ENCODE results near the gene SYT11. TPM values are rescaled to one million over a fixed set of nuclear protein-coding genes. Genes with fewer than 3 reads are reported as not detected.

The SYT11 gene
- total RNA-seq, 1 experiment from 2014 or later, result 6.9 TPM

GRCh38 chr1:155850345-155850744 lies 9.0 kb upstream of the SYT11 start:
- DNase-seq (ENCODE audit: low read depth in 1 of 2, low spot score in 2 of 2), result no peak
- no peak overlapping the region for H3K4me3 ChIP-seq
- no peaks in the 10 kb centered on the region for H3K9me3 ChIP-seq (replicated peaks)

GRCh38 chr1:155856257-155856974 lies 3.0 kb upstream of the SYT11 start:
- H3K4me1 ChIP-seq (replicated peaks), result peaks cover 18% of the 10 kb centered on the region
- H3K36me3 ChIP-seq, result peaks cover 43% of the 10 kb centered on the region
- peak overlapping the region; percentile 72 for H3K4me3 ChIP-seq
- DNase-seq (ENCODE audit: low read depth in 1 of 2, low spot score in 2 of 2), result no peak
- no peaks in the 10 kb centered on the region for H3K27me3 ChIP-seq (replicated peaks)
- no peaks in the 10 kb centered on the region for H3K9me3 ChIP-seq (replicated peaks)
- H3K27ac ChIP-seq, result peak overlapping the region; percentile 64

More at GRCh38 chr1:155850345-155850744, 9.0 kb upstream of the SYT11 start:
- Histone ChIP-seq H3K27me3 (replicated peaks) (no peaks in the 10 kb centered on the region), H3K4me1 (replicated peaks) (no peaks in the 10 kb centered on the region), H3K36me3 (peaks cover 79% of the 10 kb centered on the region), H3K27ac (no peak overlapping the region)

DNA sequence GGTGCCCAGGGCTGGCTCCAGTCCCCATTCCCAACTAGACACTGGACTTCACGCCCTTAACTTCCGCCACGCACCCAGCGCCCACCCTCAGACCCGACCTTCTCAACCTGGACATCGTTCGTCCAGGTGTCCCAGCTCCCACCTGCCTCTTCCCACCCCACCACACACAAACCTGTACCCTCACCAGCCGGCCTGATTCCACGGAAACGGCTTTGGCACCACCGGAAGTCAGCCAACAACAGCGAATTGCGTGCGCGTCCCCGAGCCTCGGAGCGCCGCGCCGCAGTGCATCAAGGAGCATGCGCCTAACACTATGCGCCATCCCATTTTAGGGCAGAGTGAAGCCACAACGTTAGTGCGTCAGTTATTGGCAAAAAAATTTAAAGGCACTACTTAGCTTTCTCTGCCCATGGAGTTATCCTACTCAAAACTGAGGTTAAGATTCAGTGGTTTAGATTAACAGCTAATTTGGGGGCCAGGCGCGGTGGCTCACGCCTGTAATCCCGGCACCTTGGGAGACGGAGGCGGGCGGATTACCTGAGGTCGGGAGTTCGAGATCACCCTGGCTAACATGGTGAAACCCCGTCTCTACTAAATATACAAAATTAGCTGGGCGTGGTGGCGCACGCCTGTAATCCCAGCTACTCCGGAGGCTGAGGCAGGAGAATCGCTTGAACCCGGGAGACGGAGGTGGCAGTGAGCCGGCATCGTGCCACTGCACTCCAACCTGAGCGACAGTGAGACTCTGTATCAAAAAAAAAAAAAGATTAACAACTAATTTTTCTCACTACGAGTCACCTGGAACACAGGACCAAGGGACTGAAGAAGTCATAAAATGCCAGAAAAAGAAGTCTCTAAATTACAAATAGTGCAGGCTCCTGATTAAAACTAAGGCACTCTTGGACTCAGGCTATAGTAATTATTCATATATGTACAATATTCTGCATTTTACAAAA lies 2.1 kb upstream of the SYT11 start, which contains the start of gene GON4L:
TSS of gene GON4L (minus strand) at position 240 of the 956 bp plus-strand sequence. CDS start 3,434 bp downstream, outside the sequence.
- Histone ChIP-seq H3K4me3 (peak within 1 kb of the TSS; percentile 72), H3K36me3 (peaks cover 36% of the 10 kb centered on the region), H3K27ac (peak within 1 kb of the TSS; percentile 64), H3K4me1 (replicated peaks) (peaks cover 18% of the 10 kb centered on the region), H3K27me3 (replicated peaks) (no peaks in the 10 kb centered on the region), H3K9me3 (replicated peaks) (no peaks in the 10 kb centered on the region)
- peak; percentile 84 to 89 for DNase-seq (ENCODE audit: low read depth in 1 of 2, low spot score in 2 of 2)

DNA sequence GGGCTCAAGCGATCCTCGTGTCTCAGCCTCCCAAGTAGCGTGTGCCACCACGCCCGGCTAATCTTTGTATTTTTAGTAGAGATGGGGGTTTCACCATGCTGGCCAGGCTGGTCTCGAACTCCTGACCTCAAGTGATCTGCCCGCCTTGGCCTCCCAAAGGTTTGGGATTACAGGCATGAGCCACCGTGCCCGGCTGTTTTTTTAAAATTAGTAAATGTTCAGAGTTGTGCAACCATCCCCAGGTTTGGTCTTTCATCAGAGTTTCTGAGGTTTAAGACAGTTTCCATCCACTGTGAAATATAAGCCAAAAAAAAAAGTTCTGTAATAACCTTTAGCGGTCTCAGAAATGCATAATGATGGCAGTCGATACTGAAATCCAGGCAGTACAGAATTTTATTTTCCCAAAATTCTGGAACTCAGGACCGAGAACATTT lies 550 bp upstream of the SYT11 start:
- DNase-seq (ENCODE audit: low read depth in 1 of 2, low spot score in 2 of 2), result no peak
- Histone ChIP-seq H3K4me1 (replicated peaks) (peaks cover 18% of the 10 kb centered on the region), H3K27ac (no peak overlapping the region)

GRCh38 chr1:155859881-155860871 lies 809 bp downstream of the SYT11 start:
- Histone ChIP-seq H3K27me3 (replicated peaks) (no peaks in the 10 kb centered on the region), H3K4me1 (replicated peaks) (peaks cover 18% of the 10 kb centered on the region), H3K27ac (peak overlapping the region; percentile 35), H3K9me3 (replicated peaks) (no peaks in the 10 kb centered on the region), H3K36me3 (peaks cover 7% of the 10 kb centered on the region), H3K4me3 (peak overlapping the region; percentile 31)
- DNase-seq (ENCODE audit: low read depth in 1 of 2, low spot score in 2 of 2), result peak; percentile 53 to 69

More for the DNA sequence above, 550 bp upstream of the SYT11 start:
- Histone ChIP-seq H3K4me3 (peak overlapping the region; percentile 31), H3K9me3 (replicated peaks) (no peaks in the 10 kb centered on the region), H3K36me3 (peaks cover 21% of the 10 kb centered on the region), H3K27me3 (replicated peaks) (no peaks in the 10 kb centered on the region)

GRCh38 chr1:155860970-155861510 lies 1.7 kb downstream of the SYT11 start:
- Histone ChIP-seq H3K4me3 (no peak overlapping the region), H3K36me3 (peaks cover 3% of the 10 kb centered on the region; the same call in 1 of the 2 replicates), H3K4me1 (replicated peaks) (peaks cover 18% of the 10 kb centered on the region), H3K27ac (peak overlapping the region; percentile 35), H3K27me3 (replicated peaks) (no peaks in the 10 kb centered on the region), H3K9me3 (replicated peaks) (no peaks in the 10 kb centered on the region)
- no peak for DNase-seq (ENCODE audit: low read depth in 1 of 2, low spot score in 2 of 2)

DNA sequence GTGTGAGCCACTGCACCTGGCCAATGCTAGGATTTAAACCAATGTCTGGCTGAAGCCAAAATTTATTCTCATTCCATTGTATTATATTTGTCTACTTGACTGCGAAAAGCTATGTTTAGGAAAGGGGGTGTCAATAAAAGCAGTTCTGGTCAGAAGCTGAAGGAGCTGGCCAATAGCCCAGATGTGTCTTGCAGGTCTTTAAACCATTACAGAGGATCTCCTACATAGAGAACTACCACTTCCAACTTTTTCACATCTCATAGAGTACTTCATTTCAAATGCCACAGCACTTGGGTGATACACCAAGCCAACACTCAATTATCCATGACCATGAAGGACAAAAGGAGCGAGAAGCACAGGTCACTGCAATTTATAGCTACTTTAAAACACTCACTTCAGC lies 2.5 kb downstream of the SYT11 start:
- H3K4me1 ChIP-seq (replicated peaks), result peaks cover 18% of the 10 kb centered on the region
- DNase-seq (ENCODE audit: low read depth in 1 of 2, low spot score in 2 of 2), result no peak
- H3K9me3 ChIP-seq (replicated peaks), result no peaks in the 10 kb centered on the region
- H3K36me3 ChIP-seq, result peaks cover 1% of the 10 kb centered on the region; the same call in 1 of the 2 replicates
- H3K27me3 ChIP-seq (replicated peaks), result no peaks in the 10 kb centered on the region
- no peak overlapping the region for H3K27ac ChIP-seq
- H3K4me3 ChIP-seq, result no peak overlapping the region

DNA sequence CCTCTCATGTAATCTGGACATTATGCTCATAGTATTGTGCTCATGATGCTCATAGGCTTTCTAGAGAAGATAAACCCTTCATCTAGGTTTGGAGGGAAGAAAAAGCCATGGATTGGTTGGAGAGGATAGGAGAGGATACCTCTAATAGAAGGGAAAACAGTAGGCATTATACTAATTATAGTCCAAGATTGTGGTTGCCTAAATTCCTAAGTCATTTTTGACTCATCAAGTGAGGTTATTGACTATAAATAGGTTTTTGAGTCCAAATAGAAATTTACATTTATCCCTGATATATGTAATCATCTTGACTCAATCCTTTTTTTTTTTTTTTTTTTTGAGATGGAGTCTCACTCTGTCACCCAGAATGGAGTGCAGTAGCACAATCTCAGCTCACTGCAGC lies 5.0 kb downstream of the SYT11 start:
- Histone ChIP-seq H3K36me3 (no peaks in the 10 kb centered on the region), H3K27ac (no peak overlapping the region), H3K4me3 (no peak overlapping the region), H3K9me3 (replicated peaks) (no peaks in the 10 kb centered on the region), H3K27me3 (replicated peaks) (no peaks in the 10 kb centered on the region), H3K4me1 (replicated peaks) (peaks cover 15% of the 10 kb centered on the region)
- no peak for DNase-seq (ENCODE audit: low read depth in 1 of 2, low spot score in 2 of 2)

DNA sequence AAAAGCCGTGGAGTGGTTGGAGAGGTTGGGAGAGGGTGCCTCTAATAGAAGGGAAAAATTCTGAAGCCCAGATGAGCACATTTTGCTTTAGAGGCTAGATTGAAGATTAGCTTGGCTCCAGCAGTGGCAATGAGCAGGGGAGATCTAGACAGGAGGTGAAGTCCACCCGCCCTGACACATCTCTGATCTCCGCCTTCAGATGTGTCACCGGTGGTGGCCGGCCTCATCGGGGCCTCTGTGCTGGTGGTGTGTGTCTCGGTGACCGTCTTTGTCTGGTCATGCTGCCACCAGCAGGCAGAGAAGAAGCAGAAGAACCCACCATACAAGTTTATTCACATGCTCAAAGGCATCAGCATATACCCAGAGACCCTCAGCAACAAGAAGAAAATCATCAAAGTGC lies 8.4 kb downstream of the SYT11 start:
- no peaks in the 10 kb centered on the region for H3K27me3 ChIP-seq (replicated peaks)
- no peaks in the 10 kb centered on the region for H3K9me3 ChIP-seq (replicated peaks)
- H3K4me3 ChIP-seq, result no peak overlapping the region
- H3K27ac ChIP-seq, result no peak overlapping the region
- no peaks in the 10 kb centered on the region for H3K36me3 ChIP-seq
- DNase-seq (ENCODE audit: low read depth in 1 of 2, low spot score in 2 of 2), result no peak
- no peaks in the 10 kb centered on the region for H3K4me1 ChIP-seq (replicated peaks)

DNA sequence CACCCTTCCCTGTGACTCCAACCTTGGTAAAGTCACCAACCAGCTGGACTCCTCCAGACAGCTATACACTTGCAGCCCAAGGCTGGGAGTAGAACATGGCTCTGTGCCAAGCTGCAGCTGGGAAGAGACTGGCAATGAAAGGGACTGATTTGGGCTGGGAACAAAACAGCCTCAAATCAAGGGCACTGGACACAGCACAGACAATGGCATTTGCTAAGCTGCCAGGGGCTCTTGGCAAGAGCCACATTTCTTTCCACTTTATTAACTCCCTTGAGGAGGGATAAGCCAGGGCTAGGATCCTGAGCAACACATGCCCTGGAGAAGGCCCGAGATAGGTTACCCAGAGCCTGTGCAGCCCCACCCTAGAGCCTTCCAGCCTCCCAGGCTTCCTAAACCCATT lies 12.0 kb downstream of the SYT11 start:
- no peak for DNase-seq (ENCODE audit: low read depth in 1 of 2, low spot score in 2 of 2)
- H3K4me1 ChIP-seq (replicated peaks), result no peaks in the 10 kb centered on the region
- no peaks in the 10 kb centered on the region for H3K27me3 ChIP-seq (replicated peaks)
- no peaks in the 10 kb centered on the region for H3K36me3 ChIP-seq
- H3K9me3 ChIP-seq (replicated peaks), result no peaks in the 10 kb centered on the region
- H3K4me3 ChIP-seq, result no peak overlapping the region
- H3K27ac ChIP-seq, result no peak overlapping the region

DNA sequence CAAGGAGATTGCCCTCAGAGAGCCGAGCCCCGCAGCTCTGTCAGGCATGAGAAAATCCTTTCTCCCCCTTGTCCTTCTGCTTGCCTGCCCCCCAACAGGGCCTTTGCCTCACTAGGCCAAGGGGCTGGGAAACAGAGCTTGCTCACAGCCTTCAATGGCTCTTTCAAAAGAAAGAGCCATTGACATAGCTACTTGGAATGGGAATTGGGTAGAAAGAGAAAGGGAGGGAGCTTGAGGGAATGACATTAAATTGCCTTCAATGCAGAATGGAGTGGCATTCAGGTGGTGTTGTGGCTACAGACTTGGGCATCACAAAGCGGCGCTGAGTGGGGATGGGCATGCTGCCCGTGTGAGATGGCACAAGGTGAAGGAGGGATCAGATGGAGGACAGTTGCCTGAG lies 13.2 kb downstream of the SYT11 start:
- H3K4me3 ChIP-seq, result no peak overlapping the region
- H3K36me3 ChIP-seq, result no peaks in the 10 kb centered on the region
- no peak for DNase-seq (ENCODE audit: low read depth in 1 of 2, low spot score in 2 of 2)
- no peaks in the 10 kb centered on the region for H3K27me3 ChIP-seq (replicated peaks)
- H3K4me1 ChIP-seq (replicated peaks), result no peaks in the 10 kb centered on the region
- no peak overlapping the region for H3K27ac ChIP-seq
- no peaks in the 10 kb centered on the region for H3K9me3 ChIP-seq (replicated peaks)

- H3K9me3 ChIP-seq (replicated peaks), result no peaks in the 10 kb centered on the region
- no peaks in the 10 kb centered on the region for H3K36me3 ChIP-seq
- no peak overlapping the region for H3K27ac ChIP-seq
- DNase-seq (ENCODE audit: low read depth in 1 of 2, low spot score in 2 of 2), result no peak
- no peaks in the 10 kb centered on the region for H3K4me1 ChIP-seq (replicated peaks)
- no peaks in the 10 kb centered on the region for H3K27me3 ChIP-seq (replicated peaks)
- H3K4me3 ChIP-seq, result no peak overlapping the region
Measured at GRCh38 chr1:155873860-155874259, 14.5 kb downstream of the SYT11 start.

- no peak overlapping the region for H3K27ac ChIP-seq
- H3K4me3 ChIP-seq, result no peak overlapping the region
- H3K4me1 ChIP-seq (replicated peaks), result no peaks in the 10 kb centered on the region
- H3K36me3 ChIP-seq, result no peaks in the 10 kb centered on the region
- no peaks in the 10 kb centered on the region for H3K27me3 ChIP-seq (replicated peaks)
- DNase-seq (ENCODE audit: low read depth in 1 of 2, low spot score in 2 of 2), result no peak
- no peaks in the 10 kb centered on the region for H3K9me3 ChIP-seq (replicated peaks)
Measured at GRCh38 chr1:155877945-155878344, 18.6 kb downstream of the SYT11 start.
